ENCODE results near the gene DHX35. TPM values are rescaled to one million over a fixed set of nuclear protein-coding genes. Genes with fewer than 3 reads are reported as not detected.

DHX35 gene
- total and polyA plus RNA-seq, 2 of the 13 experiments (the other 11 are each of a cell fraction or from before 2014, with no cell fraction given) = 25.8 to 28.7 TPM

DNA sequence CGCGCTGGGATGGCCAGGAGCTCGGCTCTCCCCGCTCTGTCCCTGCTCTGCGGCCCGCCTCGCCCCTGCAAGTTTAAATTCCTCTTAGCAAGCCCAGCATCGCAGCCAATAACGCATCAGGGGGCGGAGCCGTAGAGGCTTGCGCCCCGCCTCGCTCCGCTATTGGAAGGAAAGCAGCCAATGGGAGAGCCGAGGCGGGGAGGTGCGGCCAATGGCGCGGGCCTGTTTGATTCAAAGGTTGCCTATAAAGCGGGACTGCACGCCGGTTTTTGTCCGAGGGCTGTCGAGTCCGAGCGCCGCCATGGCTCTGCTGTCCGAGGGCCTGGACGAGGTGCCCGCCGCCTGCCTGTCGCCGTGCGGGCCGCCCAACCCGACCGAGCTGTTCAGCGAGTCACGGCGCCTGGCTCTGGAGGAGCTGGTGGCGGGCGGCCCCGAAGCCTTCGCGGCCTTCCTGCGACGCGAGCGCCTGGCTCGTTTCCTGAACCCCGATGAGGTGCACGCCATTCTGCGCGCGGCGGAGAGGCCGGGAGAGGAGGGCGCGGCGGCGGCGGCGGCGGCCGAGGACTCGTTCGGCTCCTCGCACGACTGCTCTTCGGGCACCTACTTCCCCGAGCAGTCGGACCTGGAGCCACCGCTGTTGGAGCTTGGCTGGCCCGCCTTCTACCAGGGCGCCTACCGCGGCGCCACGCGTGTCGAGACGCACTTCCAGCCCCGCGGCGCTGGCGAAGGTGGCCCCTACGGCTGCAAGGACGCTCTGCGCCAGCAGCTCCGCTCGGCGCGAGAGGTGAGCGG lies 35.8 kb upstream of the DHX35 start, which contains the start of gene FAM83D (continued):
- no peak for TF ChIP-seq NONO (IDR thresholded peaks at IDR 0.05)
- TF ChIP-seq NONO (CRISPR knock-in tag; conservative IDR thresholded peaks at IDR 0.05) = peak; percentile 97
- TF ChIP-seq, protein P1, sequence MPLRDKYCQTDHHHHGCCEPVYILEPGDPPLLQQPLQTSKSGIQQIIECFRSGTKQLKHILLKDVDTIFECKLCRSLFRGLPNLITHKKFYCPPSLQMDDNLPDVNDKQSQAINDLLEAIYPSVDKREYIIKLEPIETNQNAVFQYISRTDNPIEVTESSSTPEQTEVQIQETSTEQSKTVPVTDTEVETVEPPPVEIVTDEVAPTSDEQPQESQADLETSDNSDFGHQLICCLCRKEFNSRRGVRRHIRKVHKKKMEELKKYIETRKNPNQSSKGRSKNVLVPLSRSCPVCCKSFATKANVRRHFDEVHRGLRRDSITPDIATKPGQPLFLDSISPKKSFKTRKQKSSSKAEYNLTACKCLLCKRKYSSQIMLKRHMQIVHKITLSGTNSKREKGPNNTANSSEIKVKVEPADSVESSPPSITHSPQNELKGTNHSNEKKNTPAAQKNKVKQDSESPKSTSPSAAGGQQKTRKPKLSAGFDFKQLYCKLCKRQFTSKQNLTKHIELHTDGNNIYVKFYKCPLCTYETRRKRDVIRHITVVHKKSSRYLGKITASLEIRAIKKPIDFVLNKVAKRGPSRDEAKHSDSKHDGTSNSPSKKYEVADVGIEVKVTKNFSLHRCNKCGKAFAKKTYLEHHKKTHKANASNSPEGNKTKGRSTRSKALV (CRISPR knock-in tag; IDR thresholded peaks at IDR 0.05) = peak; percentile 95
- peak; percentile 99 for TF ChIP-seq XRCC5 (optimal IDR thresholded peaks at IDR 0.05; ENCODE audit: low read length)
- TF ChIP-seq, protein P2, sequence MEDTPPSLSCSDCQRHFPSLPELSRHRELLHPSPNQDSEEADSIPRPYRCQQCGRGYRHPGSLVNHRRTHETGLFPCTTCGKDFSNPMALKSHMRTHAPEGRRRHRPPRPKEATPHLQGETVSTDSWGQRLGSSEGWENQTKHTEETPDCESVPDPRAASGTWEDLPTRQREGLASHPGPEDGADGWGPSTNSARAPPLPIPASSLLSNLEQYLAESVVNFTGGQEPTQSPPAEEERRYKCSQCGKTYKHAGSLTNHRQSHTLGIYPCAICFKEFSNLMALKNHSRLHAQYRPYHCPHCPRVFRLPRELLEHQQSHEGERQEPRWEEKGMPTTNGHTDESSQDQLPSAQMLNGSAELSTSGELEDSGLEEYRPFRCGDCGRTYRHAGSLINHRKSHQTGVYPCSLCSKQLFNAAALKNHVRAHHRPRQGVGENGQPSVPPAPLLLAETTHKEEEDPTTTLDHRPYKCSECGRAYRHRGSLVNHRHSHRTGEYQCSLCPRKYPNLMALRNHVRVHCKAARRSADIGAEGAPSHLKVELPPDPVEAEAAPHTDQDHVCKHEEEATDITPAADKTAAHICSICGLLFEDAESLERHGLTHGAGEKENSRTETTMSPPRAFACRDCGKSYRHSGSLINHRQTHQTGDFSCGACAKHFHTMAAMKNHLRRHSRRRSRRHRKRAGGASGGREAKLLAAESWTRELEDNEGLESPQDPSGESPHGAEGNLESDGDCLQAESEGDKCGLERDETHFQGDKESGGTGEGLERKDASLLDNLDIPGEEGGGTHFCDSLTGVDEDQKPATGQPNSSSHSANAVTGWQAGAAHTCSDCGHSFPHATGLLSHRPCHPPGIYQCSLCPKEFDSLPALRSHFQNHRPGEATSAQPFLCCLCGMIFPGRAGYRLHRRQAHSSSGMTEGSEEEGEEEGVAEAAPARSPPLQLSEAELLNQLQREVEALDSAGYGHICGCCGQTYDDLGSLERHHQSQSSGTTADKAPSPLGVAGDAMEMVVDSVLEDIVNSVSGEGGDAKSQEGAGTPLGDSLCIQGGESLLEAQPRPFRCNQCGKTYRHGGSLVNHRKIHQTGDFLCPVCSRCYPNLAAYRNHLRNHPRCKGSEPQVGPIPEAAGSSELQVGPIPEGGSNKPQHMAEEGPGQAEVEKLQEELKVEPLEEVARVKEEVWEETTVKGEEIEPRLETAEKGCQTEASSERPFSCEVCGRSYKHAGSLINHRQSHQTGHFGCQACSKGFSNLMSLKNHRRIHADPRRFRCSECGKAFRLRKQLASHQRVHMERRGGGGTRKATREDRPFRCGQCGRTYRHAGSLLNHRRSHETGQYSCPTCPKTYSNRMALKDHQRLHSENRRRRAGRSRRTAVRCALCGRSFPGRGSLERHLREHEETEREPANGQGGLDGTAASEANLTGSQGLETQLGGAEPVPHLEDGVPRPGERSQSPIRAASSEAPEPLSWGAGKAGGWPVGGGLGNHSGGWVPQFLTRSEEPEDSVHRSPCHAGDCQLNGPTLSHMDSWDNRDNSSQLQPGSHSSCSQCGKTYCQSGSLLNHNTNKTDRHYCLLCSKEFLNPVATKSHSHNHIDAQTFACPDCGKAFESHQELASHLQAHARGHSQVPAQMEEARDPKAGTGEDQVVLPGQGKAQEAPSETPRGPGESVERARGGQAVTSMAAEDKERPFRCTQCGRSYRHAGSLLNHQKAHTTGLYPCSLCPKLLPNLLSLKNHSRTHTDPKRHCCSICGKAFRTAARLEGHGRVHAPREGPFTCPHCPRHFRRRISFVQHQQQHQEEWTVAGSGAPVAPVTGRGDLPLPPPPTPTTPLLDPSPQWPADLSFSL (CRISPR knock-in tag; IDR thresholded peaks at IDR 0.05) = no peak
- TF ChIP-seq, protein P3, sequence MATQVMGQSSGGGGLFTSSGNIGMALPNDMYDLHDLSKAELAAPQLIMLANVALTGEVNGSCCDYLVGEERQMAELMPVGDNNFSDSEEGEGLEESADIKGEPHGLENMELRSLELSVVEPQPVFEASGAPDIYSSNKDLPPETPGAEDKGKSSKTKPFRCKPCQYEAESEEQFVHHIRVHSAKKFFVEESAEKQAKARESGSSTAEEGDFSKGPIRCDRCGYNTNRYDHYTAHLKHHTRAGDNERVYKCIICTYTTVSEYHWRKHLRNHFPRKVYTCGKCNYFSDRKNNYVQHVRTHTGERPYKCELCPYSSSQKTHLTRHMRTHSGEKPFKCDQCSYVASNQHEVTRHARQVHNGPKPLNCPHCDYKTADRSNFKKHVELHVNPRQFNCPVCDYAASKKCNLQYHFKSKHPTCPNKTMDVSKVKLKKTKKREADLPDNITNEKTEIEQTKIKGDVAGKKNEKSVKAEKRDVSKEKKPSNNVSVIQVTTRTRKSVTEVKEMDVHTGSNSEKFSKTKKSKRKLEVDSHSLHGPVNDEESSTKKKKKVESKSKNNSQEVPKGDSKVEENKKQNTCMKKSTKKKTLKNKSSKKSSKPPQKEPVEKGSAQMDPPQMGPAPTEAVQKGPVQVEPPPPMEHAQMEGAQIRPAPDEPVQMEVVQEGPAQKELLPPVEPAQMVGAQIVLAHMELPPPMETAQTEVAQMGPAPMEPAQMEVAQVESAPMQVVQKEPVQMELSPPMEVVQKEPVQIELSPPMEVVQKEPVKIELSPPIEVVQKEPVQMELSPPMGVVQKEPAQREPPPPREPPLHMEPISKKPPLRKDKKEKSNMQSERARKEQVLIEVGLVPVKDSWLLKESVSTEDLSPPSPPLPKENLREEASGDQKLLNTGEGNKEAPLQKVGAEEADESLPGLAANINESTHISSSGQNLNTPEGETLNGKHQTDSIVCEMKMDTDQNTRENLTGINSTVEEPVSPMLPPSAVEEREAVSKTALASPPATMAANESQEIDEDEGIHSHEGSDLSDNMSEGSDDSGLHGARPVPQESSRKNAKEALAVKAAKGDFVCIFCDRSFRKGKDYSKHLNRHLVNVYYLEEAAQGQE (IDR thresholded peaks at IDR 0.05; ENCODE audit: borderline replicate concordance in 1 of 2, low read depth in 1 of 2, low read length in 2 of 2) = no peak; a peak in 2 of 4 replicates
- peak; percentile 99 for TF ChIP-seq NFYC (CRISPR knock-in tag; IDR thresholded peaks at IDR 0.05)
- TF ChIP-seq SNRNP70 (IDR thresholded peaks at IDR 0.05; ENCODE audit: low read depth, low read length) = no peak
- TF ChIP-seq ESRRA (CRISPR knock-in tag; IDR thresholded peaks at IDR 0.05; ENCODE audit: low read depth) = no peak; the same call in 1 of the 2 replicates
- TF ChIP-seq PHF8 (CRISPR knock-in tag; IDR thresholded peaks at IDR 0.05) = peak; percentile 98
- TF ChIP-seq, protein P4, sequence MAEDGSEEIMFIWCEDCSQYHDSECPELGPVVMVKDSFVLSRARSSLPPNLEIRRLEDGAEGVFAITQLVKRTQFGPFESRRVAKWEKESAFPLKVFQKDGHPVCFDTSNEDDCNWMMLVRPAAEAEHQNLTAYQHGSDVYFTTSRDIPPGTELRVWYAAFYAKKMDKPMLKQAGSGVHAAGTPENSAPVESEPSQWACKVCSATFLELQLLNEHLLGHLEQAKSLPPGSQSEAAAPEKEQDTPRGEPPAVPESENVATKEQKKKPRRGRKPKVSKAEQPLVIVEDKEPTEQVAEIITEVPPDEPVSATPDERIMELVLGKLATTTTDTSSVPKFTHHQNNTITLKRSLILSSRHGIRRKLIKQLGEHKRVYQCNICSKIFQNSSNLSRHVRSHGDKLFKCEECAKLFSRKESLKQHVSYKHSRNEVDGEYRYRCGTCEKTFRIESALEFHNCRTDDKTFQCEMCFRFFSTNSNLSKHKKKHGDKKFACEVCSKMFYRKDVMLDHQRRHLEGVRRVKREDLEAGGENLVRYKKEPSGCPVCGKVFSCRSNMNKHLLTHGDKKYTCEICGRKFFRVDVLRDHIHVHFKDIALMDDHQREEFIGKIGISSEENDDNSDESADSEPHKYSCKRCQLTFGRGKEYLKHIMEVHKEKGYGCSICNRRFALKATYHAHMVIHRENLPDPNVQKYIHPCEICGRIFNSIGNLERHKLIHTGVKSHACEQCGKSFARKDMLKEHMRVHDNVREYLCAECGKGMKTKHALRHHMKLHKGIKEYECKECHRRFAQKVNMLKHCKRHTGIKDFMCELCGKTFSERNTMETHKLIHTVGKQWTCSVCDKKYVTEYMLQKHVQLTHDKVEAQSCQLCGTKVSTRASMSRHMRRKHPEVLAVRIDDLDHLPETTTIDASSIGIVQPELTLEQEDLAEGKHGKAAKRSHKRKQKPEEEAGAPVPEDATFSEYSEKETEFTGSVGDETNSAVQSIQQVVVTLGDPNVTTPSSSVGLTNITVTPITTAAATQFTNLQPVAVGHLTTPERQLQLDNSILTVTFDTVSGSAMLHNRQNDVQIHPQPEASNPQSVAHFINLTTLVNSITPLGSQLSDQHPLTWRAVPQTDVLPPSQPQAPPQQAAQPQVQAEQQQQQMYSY (CRISPR knock-in tag; IDR thresholded peaks at IDR 0.05) = 0 out of 2 replicates have a peak, but pooled peaks have one; percentile 24
- 0 out of 2 replicates have a peak, but pooled peaks have one; percentile 85 for TF ChIP-seq ZNF224 (CRISPR knock-in tag; IDR thresholded peaks at IDR 0.05)

Data from HepG2 (cell line).